Kidney (tissue), 14 donors: ENCODE results near the gene PODXL2. TPM values are rescaled to one million over a fixed set of nuclear protein-coding genes. Genes with fewer than 3 reads are reported as not detected.

Source experiments
- DNase-seq, 5 donors: peaks; one replicate each; pipeline ENCODE4 v3.0.0-alpha.2; 2013 to 2020
- FAIRE-seq: peaks from 2 replicates; lab custom pipeline; 2012; peaks lifted over from hg19 to GRCh38; lab: Jason Lieb, UNC
- H3K27ac ChIP-seq, 2 donors: one replicate each; pipeline ENCODE4 v1.7.0; 2013; ENCODE audit warnings: low read depth in 2 of 2, low read length in 2 of 2, inconsistent platforms in 1 of 2
- H3K27me3 ChIP-seq: one replicate; pipeline ENCODE4 v1.7.1; 2013; ENCODE audit warnings: low read length, inconsistent platforms; ENCODE audit not compliant: control insufficient read depth, insufficient read depth
- H3K36me3 ChIP-seq, 3 donors: one replicate each; pipeline versions ENCODE4 v1.7.0 to v1.7.1; 2013; ENCODE audit warnings: low read length in 3 of 3, control low read depth in 1 of 3, inconsistent platforms in 1 of 3; ENCODE audit not compliant: insufficient read depth in 3 of 3, control insufficient read depth in 2 of 3
- H3K4me1 ChIP-seq, 3 donors: one replicate each; pipeline versions ENCODE4 v1.7.0 to v1.7.1; 2013; ENCODE audit warnings: low read length in 3 of 3, inconsistent platforms in 1 of 3, low read depth in 1 of 3; ENCODE audit not compliant: control insufficient read depth in 2 of 3, insufficient read depth in 2 of 3
- H3K4me3 ChIP-seq, 3 donors: one replicate each; pipeline versions ENCODE4 v1.7.0 to v1.8.1; 2013; ENCODE audit warnings: low read length in 3 of 3, control low read depth in 1 of 3, inconsistent platforms in 1 of 3
- H3K9ac ChIP-seq, 3 donors: one replicate each; pipeline versions ENCODE4 v1.7.0 to v1.7.1; 2013; ENCODE audit warnings: low read length in 3 of 3, control low read depth in 1 of 3, inconsistent platforms in 1 of 3
- H3K9me3 ChIP-seq, 3 donors: one replicate each; pipeline versions ENCODE4 v1.7.0 to v1.7.1; 2013; ENCODE audit warnings: low read length in 3 of 3, control low read depth in 1 of 3, inconsistent platforms in 1 of 3; ENCODE audit not compliant: control insufficient read depth in 2 of 3, insufficient read depth in 1 of 3
- CTCF ChIP-seq: IDR thresholded peaks from 3 replicates; pipeline ENCODE4 v1.5.1; 2012; ENCODE audit warnings: mild to moderate bottlenecking, moderate library complexity, borderline replicate concordance; ENCODE audit not compliant: insufficient read depth; ENCODE audit errors: extremely low read depth
- intact Hi-C: fragments of 100-400 bp; cut with DNase I; formaldehyde crosslinking; loops from one replicate; pipeline ENCODE4 v1.11.1; 2022
- polyA plus RNA-seq: library from polyadenylated mRNA; stranded (reverse); fragments of 350-450 nt; fragmentation: Illumina TruSeq; extraction: RNeasy Lipid Tissue Mini Kit (QIAGEN cat#74804); gene quantifications from one replicate; pipeline ENCODE4 v1.2.3, GENCODE V29; 2014; ENCODE audit warnings: low read depth, low replicate concordance; ENCODE audit not compliant: insufficient read depth
- total RNA-seq: library from RNA; stranded (reverse); fragmentation: NEBNext Ultra II Directional; extraction: Animal tissue kit (Norgen Biotek cat#: 25700); gene quantifications from one replicate; pipeline ENCODE4 v1.2.1, GENCODE V29; 2021
- donor health status: control.
- donor health status: control.
- donor health status: control.
- donor health status: control.
- donor health status: control.
- donor health status: DM: yes; HTN: yes; CAD: no.
- donor health status: Normal renal cell carcinoma (clear cell type).

PODXL2 gene
- total and polyA plus RNA-seq, 2 donors from 2014 or later, result 7.4 to 10.5 TPM

- no peak for TF ChIP-seq CTCF
- H3K36me3 ChIP-seq, result no peaks in the 10 kb centered on the region
- H3K27me3 ChIP-seq, result no peaks in the 10 kb centered on the region
- H3K9me3 ChIP-seq, result no peaks in the 10 kb centered on the region
- intact Hi-C loops, result no loop called here
- DNase-seq, result peak in 3 of 5 donors; percentile 22 to 87 (median 77)
- peak overlapping the region in 2 of 3 donors; percentile 41 to 75 for H3K9ac ChIP-seq
- peak overlapping the region in 2 of 3 donors; percentile 51 to 61 for H3K4me3 ChIP-seq
- FAIRE-seq, result no peak
- H3K4me1 ChIP-seq, result peaks cover 0 to 13% (median 5%) of the 10 kb centered on the region in 3 donors
- peak overlapping the region; percentile 32 to 65 for H3K27ac ChIP-seq
Measured at GRCh38 chr3:127671523-127672428, 42.8 kb downstream of the PODXL2 start.

GRCh38 chr3:127672429-127673190 lies 43.6 kb downstream of the PODXL2 start, which contains the start of gene ABTB1:
Gene ABTB1 (plus strand): TSS chr3:127672952. CDS start chr3:127673026, 74 bp downstream.
- H3K27me3 ChIP-seq, result no peaks in the 10 kb centered on the region
- peak within 1 kb of the TSS in 2 of 3 donors; percentile 41 to 75 for H3K9ac ChIP-seq
- H3K27ac ChIP-seq, result peak within 1 kb of the TSS; percentile 32 to 65
- H3K9me3 ChIP-seq, result no peaks in the 10 kb centered on the region
- intact Hi-C loops, result no loop called here
- TF ChIP-seq CTCF, result no peak
- no peak for FAIRE-seq
- H3K36me3 ChIP-seq, result no peaks in the 10 kb centered on the region
- H3K4me1 ChIP-seq, result peaks cover 0 to 13% (median 5%) of the 10 kb centered on the region in 3 donors
- peak; percentile 84 to 97 (median 90) for DNase-seq
- H3K4me3 ChIP-seq, result peak within 1 kb of the TSS; percentile 54 to 67 (median 66)

GRCh38 chr3:127673191-127674100 lies 44.5 kb downstream of the PODXL2 start:
- no peaks in the 10 kb centered on the region for H3K36me3 ChIP-seq
- H3K4me3 ChIP-seq, result peak overlapping the region; percentile 54 to 67 (median 66)
- no peaks in the 10 kb centered on the region for H3K9me3 ChIP-seq
- no peaks in the 10 kb centered on the region for H3K27me3 ChIP-seq
- H3K27ac ChIP-seq, result no peak overlapping the region
- H3K9ac ChIP-seq, result peak overlapping the region in 2 of 3 donors; percentile 41 to 67
- FAIRE-seq (no peak), DNase-seq (peak; percentile 58 to 87 (median 78))
- H3K4me1 ChIP-seq, result peaks cover 0 to 13% (median 5%) of the 10 kb centered on the region in 3 donors
- no peak for TF ChIP-seq CTCF
- intact Hi-C loops, result no loop called here
